GM12874 (cell line): ENCODE results near the gene MON2.

Experiments
- CTCF ChIP-seq: IDR thresholded peaks from 2 replicates; pipeline ENCODE4 v1.5.1; 2011; ENCODE audit warnings: low read depth, mild to moderate bottlenecking, control low read depth, low read length, moderate library complexity; ENCODE audit not compliant: insufficient read depth

The MON2 gene

GRCh38 chr12:62604871-62605270 is 138.2 kb downstream of the MON2 start:
- no peak for TF ChIP-seq CTCF

- no peak for TF ChIP-seq CTCF
Observed at GRCh38 chr12:62605981-62606380, 139.4 kb downstream of the MON2 start.

- no peak for TF ChIP-seq CTCF
Observed at GRCh38 chr12:62606654-62607053, 140.0 kb downstream of the MON2 start.

GRCh38 chr12:62613081-62613480 is 146.5 kb downstream of the MON2 start:
- no peak for TF ChIP-seq CTCF

GRCh38 chr12:62618319-62618718 is 151.7 kb downstream of the MON2 start:
- no peak for TF ChIP-seq CTCF

GRCh38 chr12:62618930-62619329 is 152.3 kb downstream of the MON2 start:
- no peak for TF ChIP-seq CTCF

GRCh38 chr12:62621101-62621638 is 154.5 kb downstream of the MON2 start:
- TF ChIP-seq CTCF: no peak
